ENCODE data around the gene CNMD.

The CNMD gene

GRCh38 chr13:52677823-52678222 is 61.8 kb downstream of the CNMD start:
- Histone ChIP-seq H3K9me3 (no peaks in the 10 kb centered on the region), H3K36me3 (peaks cover 30 to 69% (median 44%) of the 10 kb centered on the region in 3 donors), H3K27ac (no peak overlapping the region), H3K4me3 (no peak overlapping the region), H3K27me3 (no peaks in the 10 kb centered on the region), H3K4me1 (no peaks in the 10 kb centered on the region)
- intact Hi-C loops (cut with DNase I; ENCODE audit: low total_unique reads), result no loop called here
- no peak for DNase-seq
- TF ChIP-seq CTCF (IDR thresholded peaks at IDR 0.05), result no peak

- Histone ChIP-seq H3K27me3 (no peaks in the 10 kb centered on the region), H3K27ac (no peak overlapping the region), H3K36me3 (peaks cover 6 to 37% (median 27%) of the 10 kb centered on the region in 3 donors), H3K4me3 (no peak overlapping the region), H3K9me3 (no peaks in the 10 kb centered on the region), H3K4me1 (no peaks in the 10 kb centered on the region)
- TF ChIP-seq CTCF (IDR thresholded peaks at IDR 0.05), result no peak
- intact Hi-C loops (cut with DNase I; ENCODE audit: low total_unique reads), result no loop called here
- DNase-seq, result no peak
These were observed 66.2 kb downstream of the CNMD start for GRCh38 chr13:52673465-52673864.

- H3K36me3 ChIP-seq, result peaks cover 31 to 43% (median 40%) of the 10 kb centered on the region in 3 donors
- DNase-seq, result no peak
- no peak overlapping the region for H3K4me3 ChIP-seq
- no peaks in the 10 kb centered on the region for H3K4me1 ChIP-seq
- no peak overlapping the region for H3K27ac ChIP-seq
- intact Hi-C loops (cut with DNase I; ENCODE audit: low total_unique reads), result no loop called here
- no peaks in the 10 kb centered on the region for H3K9me3 ChIP-seq
- H3K27me3 ChIP-seq, result no peaks in the 10 kb centered on the region
- no peak for TF ChIP-seq CTCF (IDR thresholded peaks at IDR 0.05)
These were observed 68.9 kb downstream of the CNMD start for GRCh38 chr13:52670726-52671125.

GRCh38 chr13:52669677-52670076 is 69.9 kb downstream of the CNMD start:
- Histone ChIP-seq H3K36me3 (peaks cover 33 to 46% (median 43%) of the 10 kb centered on the region in 3 donors), H3K9me3 (no peaks in the 10 kb centered on the region), H3K27me3 (no peaks in the 10 kb centered on the region), H3K27ac (no peak overlapping the region), H3K4me3 (no peak overlapping the region), H3K4me1 (no peaks in the 10 kb centered on the region)
- intact Hi-C loops (cut with DNase I; ENCODE audit: low total_unique reads), result no loop called here
- TF ChIP-seq CTCF (IDR thresholded peaks at IDR 0.05), result no peak
- DNase-seq, result no peak

- Histone ChIP-seq H3K4me3 (no peak overlapping the region), H3K27ac (no peak overlapping the region), H3K36me3 (peaks cover 64 to 83% (median 77%) of the 10 kb centered on the region in 3 donors), H3K4me1 (no peaks in the 10 kb centered on the region), H3K27me3 (no peaks in the 10 kb centered on the region), H3K9me3 (no peaks in the 10 kb centered on the region)
- TF ChIP-seq CTCF (IDR thresholded peaks at IDR 0.05), result no peak
- no peak for DNase-seq
- intact Hi-C loops (cut with DNase I; ENCODE audit: low total_unique reads), result no loop called here
These were observed 74.3 kb downstream of the CNMD start for GRCh38 chr13:52665325-52665724.

- no peaks in the 10 kb centered on the region for H3K27me3 ChIP-seq
- TF ChIP-seq CTCF (IDR thresholded peaks at IDR 0.05), result no peak
- no peak for DNase-seq
- H3K4me1 ChIP-seq, result no peaks in the 10 kb centered on the region
- intact Hi-C loops (cut with DNase I; ENCODE audit: low total_unique reads), result no loop called here
- no peak overlapping the region for H3K27ac ChIP-seq
- H3K9me3 ChIP-seq, result no peaks in the 10 kb centered on the region
- peaks cover 69 to 88% (median 74%) of the 10 kb centered on the region in 3 donors for H3K36me3 ChIP-seq
- H3K4me3 ChIP-seq, result no peak overlapping the region
These were observed 75.3 kb downstream of the CNMD start for GRCh38 chr13:52664272-52664671.
